SJCRH30 (cell line): ENCODE data around the gene PLCB1. TPM values are rescaled to one million over a fixed set of nuclear protein-coding genes. Genes with fewer than 3 reads are reported as not detected.

ENCODE experiments used
- DNase-seq, 2 experiments: peaks; one replicate each; pipeline ENCODE4 v3.0.0-alpha.2; 2015 to 2020
- H3K27ac ChIP-seq: fragments of 250-450 bp; sonication (Bioruptor Pico); 2 replicates; pipeline ENCODE4 v1.5.1; 2020; ENCODE audit warnings: mild to moderate bottlenecking, moderate library complexity
- H3K27me3 ChIP-seq: fragments of 250-450 bp; sonication (Bioruptor Pico); 2 replicates; pipeline ENCODE4 v1.5.1; 2020; ENCODE audit warnings: mild to moderate bottlenecking, moderate library complexity
- H3K36me3 ChIP-seq: fragments of 250-450 bp; sonication (Bioruptor Pico); 2 replicates; pipeline ENCODE4 v1.5.1; 2020; ENCODE audit warnings: mild to moderate bottlenecking, moderate library complexity
- H3K4me1 ChIP-seq: fragments of 250-450 bp; sonication (Bioruptor Pico); 2 replicates; pipeline ENCODE4 v1.5.1; 2020; ENCODE audit warnings: mild to moderate bottlenecking, moderate library complexity
- H3K4me3 ChIP-seq: fragments of 250-450 bp; sonication (Bioruptor Pico); 2 replicates; pipeline ENCODE4 v1.5.1; 2020; ENCODE audit warnings: mild to moderate bottlenecking, moderate library complexity
- H3K9me3 ChIP-seq: fragments of 250-450 bp; sonication (Bioruptor Pico); replicated peaks from 2 replicates; pipeline ENCODE4 v1.5.1; 2020; ENCODE audit warnings: mild to moderate bottlenecking, moderate library complexity
- total RNA-seq: library from RNA; depleted of rRNA; stranded (reverse); fragments of >200 nt; shearing (Covaris generic); gene quantifications from 2 replicates; pipeline ENCODE4 v1.2.3, GENCODE V29; 2014

The PLCB1 gene
- total RNA-seq, 1 experiment from 2014 or later = 13.4 TPM

DNA sequence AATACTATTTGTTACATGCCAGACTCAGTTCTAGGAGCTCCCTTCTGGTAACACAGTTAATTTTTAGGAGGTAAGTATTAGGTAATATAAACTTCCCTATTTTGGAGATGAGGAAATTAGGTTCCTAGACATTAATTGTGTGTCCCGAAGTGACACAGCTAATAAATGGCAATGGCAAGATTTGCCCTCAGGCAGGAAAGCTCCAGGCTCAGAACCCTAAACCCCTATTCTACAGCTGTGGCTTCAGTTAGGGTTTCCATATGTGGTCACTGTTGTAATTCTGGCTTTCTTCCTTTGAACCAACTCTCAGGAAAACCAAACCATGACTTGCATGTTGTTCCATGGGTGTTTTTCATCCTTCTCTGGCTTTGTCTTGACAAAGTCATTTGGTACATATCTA, 188.2 kb downstream of the PLCB1 start:
- H3K4me3 ChIP-seq = no peak overlapping the region
- H3K4me1 ChIP-seq = no peaks in the 10 kb centered on the region
- peak in 1 of 2 experiments; percentile 43 for DNase-seq
- H3K27ac ChIP-seq = no peak overlapping the region
- H3K27me3 ChIP-seq = no peaks in the 10 kb centered on the region
- H3K9me3 ChIP-seq = no peaks in the 10 kb centered on the region
- no peaks in the 10 kb centered on the region for H3K36me3 ChIP-seq

DNA sequence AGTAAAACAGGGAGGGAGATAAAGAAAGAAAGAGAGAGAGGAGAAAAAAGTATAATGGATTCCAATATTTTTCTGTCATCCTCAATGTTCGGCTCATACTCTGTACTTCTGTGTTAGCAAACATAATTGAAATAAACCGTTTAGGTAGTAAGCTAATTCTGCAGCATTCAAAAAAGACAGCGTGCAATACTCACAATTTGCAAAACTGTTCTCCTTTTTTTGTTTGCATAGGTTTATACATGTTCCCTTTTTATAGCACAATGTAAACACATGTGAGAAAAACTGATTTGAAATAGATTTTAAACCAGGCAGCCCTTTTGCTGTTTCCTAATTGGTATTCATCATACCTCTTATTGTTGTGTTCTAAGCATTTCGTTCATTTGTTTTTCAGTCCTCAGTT, 188.9 kb downstream of the PLCB1 start:
- H3K4me3 ChIP-seq = no peak overlapping the region
- H3K9me3 ChIP-seq = no peaks in the 10 kb centered on the region
- H3K27ac ChIP-seq = no peak overlapping the region
- no peaks in the 10 kb centered on the region for H3K4me1 ChIP-seq
- no peak for DNase-seq
- no peaks in the 10 kb centered on the region for H3K36me3 ChIP-seq
- no peaks in the 10 kb centered on the region for H3K27me3 ChIP-seq

DNA sequence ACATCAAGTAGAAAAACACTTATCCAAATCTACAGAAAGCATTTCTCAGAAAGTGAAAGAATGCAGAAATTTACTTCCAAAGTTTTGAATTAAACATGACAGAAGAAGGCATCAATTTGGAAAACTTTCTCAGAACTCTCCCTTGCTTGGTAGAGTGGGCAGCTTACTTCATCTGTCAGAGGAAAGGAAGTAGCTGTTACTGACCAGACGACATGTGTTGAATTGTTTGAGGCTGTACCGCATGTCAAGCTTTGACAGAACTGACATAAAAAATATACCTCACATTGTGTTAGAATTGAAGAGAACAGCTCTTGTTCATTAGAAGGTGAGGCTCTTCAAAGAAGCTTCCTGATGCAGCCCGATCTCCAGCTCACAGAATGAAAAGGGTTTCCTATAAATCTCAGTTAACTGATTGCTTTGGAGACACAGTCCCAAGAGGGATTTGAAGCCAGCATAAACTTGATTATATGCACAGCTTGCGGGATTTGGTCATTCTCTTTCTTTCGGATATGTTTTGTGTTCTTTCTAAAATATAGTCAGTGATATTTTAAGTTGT, 190.7 kb downstream of the PLCB1 start:
- H3K36me3 ChIP-seq = no peaks in the 10 kb centered on the region
- H3K27ac ChIP-seq = no peak overlapping the region
- no peak for DNase-seq
- no peaks in the 10 kb centered on the region for H3K4me1 ChIP-seq
- H3K9me3 ChIP-seq = no peaks in the 10 kb centered on the region
- H3K4me3 ChIP-seq = no peak overlapping the region
- H3K27me3 ChIP-seq = no peaks in the 10 kb centered on the region

DNA sequence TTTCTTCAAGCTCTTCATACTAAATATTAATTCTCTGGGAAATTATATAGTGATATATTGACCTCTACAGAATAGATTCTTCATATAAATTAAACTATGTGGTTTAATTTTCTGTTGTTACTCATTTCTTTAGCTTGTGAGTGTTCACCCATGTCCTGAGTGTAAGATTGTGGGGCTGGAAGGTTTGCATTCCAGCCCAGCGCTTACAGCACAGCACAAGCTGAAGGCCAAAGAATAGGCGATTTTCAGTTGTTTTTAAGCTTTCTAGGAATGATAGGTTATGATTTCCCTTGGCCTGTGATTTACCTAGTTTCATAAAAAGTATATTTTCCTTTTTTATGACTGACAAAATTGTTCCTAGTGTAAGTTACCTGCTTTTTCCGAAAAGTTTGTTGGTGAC, 194.1 kb downstream of the PLCB1 start:
- H3K4me3 ChIP-seq = no peak overlapping the region
- H3K9me3 ChIP-seq = no peaks in the 10 kb centered on the region
- peaks cover 2% of the 10 kb centered on the region; the same call in 1 of the 2 replicates for H3K4me1 ChIP-seq
- H3K27ac ChIP-seq = no peak overlapping the region
- DNase-seq = no peak
- no peaks in the 10 kb centered on the region for H3K27me3 ChIP-seq
- no peaks in the 10 kb centered on the region for H3K36me3 ChIP-seq

DNA sequence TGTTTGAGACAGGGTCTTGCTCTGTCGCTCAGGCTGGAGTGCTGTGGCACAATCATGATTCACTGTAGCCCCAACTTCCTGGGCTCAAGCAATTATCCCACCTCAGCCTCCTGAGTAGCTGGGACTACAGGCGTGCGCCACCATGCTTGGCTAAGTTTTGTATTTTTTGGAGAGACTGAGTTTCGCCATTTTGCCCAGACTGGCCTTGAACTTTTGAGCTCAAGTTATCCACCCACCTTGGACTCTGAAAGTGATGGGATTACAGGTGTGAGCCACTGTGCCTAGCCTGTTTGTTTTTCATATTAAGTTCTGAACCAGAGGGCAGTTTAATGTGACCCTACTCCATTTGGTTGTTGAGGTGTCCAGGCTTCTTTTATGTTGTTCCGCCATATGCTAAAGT, 194.8 kb downstream of the PLCB1 start:
- Histone ChIP-seq H3K36me3 (no peaks in the 10 kb centered on the region), H3K9me3 (no peaks in the 10 kb centered on the region), H3K27ac (no peak overlapping the region), H3K4me1 (peaks cover 2% of the 10 kb centered on the region; the same call in 1 of the 2 replicates), H3K4me3 (no peak overlapping the region), H3K27me3 (no peaks in the 10 kb centered on the region)
- DNase-seq = no peak

DNA sequence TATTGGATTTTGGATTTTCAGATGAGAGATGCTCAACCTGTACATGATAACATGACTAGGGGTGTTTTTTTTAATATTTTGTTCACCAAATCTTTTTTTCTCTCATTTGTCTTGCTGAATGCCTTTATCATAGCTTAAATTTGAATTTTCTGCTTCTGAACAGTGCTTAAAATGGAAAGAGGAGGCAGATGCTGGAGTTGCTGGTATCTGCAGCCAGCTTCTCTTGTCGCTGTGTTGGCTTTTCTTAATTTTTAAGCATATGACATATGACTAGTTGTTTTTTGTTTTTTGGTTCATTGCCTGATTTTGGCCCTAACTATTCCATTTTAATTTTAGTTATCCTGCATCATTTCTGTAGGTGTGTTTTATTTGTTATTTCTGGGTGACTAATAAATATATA, 196.1 kb downstream of the PLCB1 start:
- Histone ChIP-seq H3K4me3 (no peak overlapping the region), H3K36me3 (no peaks in the 10 kb centered on the region), H3K27ac (no peak overlapping the region), H3K9me3 (no peaks in the 10 kb centered on the region), H3K27me3 (no peaks in the 10 kb centered on the region), H3K4me1 (peaks cover 2% of the 10 kb centered on the region; the same call in 1 of the 2 replicates)
- DNase-seq = no peak

DNA sequence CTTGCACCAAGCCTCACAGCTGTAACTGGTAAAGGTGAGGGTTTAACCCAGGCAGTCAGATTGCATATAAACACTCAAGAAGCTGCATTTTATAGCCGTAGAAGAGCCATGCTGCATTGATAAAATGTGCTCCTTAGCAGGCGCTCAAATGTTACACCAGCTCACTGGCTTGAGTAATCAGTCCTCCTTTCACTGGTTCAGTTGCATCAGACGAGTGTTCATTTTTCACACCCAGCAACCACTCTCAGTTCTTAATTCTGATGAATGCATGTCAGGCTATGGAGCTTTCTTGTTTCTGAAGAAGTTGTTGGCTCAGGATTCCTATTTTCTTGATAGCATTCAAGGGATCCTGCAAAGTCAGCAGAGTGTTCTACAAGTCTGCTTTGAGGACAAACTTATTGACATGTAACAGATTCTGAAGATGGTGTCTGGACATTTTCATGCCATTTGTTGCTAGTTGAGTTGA, 198.3 kb downstream of the PLCB1 start:
- no peak overlapping the region for H3K4me3 ChIP-seq
- peaks cover 2% of the 10 kb centered on the region; the same call in 1 of the 2 replicates for H3K4me1 ChIP-seq
- no peaks in the 10 kb centered on the region for H3K27me3 ChIP-seq
- H3K27ac ChIP-seq = no peak overlapping the region
- H3K9me3 ChIP-seq = no peaks in the 10 kb centered on the region
- H3K36me3 ChIP-seq = no peaks in the 10 kb centered on the region
- DNase-seq = no peak

DNA sequence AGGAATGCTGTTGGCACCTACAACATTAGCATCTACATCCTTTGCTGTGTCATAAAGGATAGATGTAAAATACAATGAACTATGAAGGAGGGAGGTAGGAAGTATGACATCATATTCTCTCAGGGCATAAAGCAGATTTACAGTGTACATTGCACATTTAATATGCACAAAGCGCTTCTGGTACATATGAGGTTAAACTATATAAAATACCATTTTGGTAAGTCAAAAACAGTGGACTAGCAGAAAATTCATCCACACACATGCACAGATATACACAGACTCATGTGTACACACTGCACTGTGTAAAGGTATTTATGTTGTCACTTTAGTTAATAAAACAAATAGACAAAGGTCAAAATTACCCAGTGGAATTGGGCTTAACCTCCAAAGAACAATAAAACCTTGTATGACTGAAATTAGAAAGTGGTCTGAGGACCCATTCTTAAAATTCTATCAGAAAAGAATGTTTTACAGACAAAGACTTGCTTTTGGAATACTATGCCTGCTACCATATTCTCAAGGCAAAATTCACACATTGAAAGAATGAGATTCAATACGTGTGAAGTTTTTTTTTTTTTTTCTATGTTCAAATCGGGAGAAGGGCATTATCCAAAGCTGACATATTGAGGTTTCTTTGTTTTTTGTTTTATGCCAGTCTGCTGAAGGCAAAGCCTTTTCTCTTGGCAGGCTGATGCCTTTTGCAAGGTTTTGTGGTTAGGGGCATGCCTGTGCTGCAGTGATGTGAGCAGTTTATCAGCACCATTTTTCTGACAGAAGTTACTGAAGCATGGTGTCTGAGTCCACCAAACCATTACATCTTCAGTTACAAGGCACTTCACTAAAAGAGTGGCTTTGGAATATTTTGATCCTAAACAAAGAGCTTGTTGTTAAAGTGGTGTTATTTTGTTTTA, 199.0 kb downstream of the PLCB1 start:
- Histone ChIP-seq H3K36me3 (no peaks in the 10 kb centered on the region), H3K27me3 (no peaks in the 10 kb centered on the region), H3K4me1 (peaks cover 2% of the 10 kb centered on the region; the same call in 1 of the 2 replicates), H3K27ac (no peak overlapping the region), H3K4me3 (no peak overlapping the region), H3K9me3 (no peaks in the 10 kb centered on the region)
- peak in 1 of 2 experiments; percentile 21 for DNase-seq

DNA sequence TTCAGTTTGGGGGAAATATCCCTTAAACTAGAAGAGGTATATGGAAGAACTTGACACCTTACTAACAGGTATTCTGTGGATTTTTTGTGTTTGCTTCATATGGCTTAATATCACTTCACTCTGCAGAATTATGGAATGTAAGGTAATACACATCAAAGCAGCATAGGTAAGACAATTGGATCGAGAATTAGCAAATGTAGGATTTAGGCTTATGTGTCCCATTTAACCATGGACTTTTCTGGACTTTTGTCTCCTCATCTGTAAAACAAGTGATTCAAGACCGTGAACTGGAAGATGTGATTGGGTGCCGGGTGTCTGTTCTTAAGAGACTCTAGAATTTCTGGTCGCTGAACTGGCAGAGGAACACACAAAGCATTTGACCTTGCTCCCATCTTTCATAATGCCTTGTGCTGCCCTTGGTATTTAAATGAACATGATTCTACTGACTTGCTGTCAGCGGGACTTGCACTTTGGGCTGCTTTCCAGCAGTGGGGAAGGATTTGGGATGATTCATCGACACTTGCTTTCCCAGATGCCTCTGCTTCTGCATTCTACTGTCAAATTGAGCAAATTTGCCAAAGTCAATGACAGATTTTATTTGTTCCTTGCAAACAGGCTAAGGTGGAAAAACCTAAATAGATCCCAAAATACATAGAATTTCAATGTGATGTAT, 199.8 kb downstream of the PLCB1 start:
- Histone ChIP-seq H3K27ac (no peak overlapping the region), H3K27me3 (no peaks in the 10 kb centered on the region), H3K4me3 (no peak overlapping the region), H3K9me3 (no peaks in the 10 kb centered on the region), H3K36me3 (no peaks in the 10 kb centered on the region), H3K4me1 (peaks cover 2% of the 10 kb centered on the region; the same call in 1 of the 2 replicates)
- no peak for DNase-seq

DNA sequence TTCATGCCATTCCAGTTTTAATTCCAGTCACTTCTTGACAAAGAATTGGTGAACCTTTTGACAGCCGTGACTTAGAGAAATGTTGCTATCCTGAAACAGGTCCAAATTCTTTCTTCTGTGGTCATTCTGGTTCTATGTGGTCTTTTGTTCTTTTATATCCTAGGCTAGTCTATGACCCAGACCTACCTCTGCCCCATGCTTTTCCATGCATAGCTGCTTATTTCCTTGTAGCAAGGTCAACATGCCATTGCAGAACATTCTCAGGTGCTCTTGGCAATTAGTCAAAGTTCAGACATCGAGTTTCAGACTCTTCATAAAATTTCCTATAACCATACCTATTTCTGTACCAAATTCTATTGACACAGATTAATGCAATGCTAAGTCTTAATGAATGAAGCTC, 202.6 kb downstream of the PLCB1 start:
- Histone ChIP-seq H3K27me3 (no peaks in the 10 kb centered on the region), H3K4me3 (no peak overlapping the region), H3K4me1 (peaks cover 2% of the 10 kb centered on the region; the same call in 1 of the 2 replicates), H3K27ac (no peak overlapping the region), H3K36me3 (no peaks in the 10 kb centered on the region), H3K9me3 (no peaks in the 10 kb centered on the region)
- DNase-seq = no peak

DNA sequence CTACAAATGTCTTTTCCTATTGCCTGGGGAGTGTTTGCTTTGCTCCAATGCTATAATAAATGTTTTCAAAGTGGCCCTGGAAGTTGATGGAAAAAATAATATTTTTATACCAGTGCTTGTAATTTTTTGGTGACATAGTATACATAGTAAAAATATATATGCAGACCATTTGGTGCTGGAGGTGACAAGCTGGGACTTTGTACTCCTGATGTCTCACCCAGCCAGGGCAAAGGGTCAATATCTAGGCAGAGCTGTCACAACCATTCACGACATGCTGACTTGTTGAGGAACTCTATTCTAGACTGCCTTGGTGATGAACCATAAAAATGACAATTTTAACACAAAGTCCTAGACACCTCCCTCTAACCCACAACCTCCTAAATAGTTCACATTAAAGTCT, 203.0 kb downstream of the PLCB1 start:
- Histone ChIP-seq H3K9me3 (no peaks in the 10 kb centered on the region), H3K4me1 (peaks cover 2% of the 10 kb centered on the region; the same call in 1 of the 2 replicates), H3K27me3 (no peaks in the 10 kb centered on the region), H3K36me3 (no peaks in the 10 kb centered on the region), H3K4me3 (no peak overlapping the region), H3K27ac (no peak overlapping the region)
- no peak for DNase-seq

DNA sequence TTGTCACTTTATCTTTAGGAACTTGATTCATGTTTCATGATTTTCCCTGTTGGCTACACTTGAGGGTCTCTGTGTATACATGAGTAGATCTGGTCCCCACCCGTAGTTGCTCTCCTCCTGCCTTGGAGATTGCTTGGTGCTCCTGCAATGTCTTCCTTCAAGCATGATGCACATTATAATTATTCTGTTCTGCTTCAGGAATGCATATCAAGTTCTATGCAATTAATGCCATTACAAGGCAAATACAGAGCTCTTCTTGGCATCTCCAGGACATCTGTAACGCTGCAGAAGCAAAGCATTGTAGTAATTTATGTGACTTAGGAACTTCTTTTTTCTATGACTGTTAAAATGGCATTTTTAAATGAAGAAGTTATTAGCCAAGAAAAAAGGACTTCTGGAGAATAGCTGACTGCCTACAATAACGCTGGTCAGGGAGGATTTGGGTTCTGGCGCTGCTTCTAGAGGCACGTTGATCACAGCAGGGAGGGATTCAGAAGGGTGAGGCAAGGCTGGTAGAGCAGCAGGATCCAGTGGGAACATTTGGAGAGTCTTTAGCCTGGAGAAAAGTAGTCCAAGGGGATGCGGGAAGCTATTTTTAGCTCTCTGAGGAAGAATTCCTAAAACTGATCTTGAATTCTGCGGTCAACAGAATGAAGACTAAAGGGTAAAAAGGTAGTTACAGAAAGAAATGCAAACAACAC, 203.6 kb downstream of the PLCB1 start:
- H3K27me3 ChIP-seq = no peaks in the 10 kb centered on the region
- no peak overlapping the region for H3K27ac ChIP-seq
- no peaks in the 10 kb centered on the region for H3K36me3 ChIP-seq
- DNase-seq = no peak
- no peak overlapping the region for H3K4me3 ChIP-seq
- peaks cover under 1% of the 10 kb centered on the region; the same call in 1 of the 2 replicates for H3K4me1 ChIP-seq
- no peaks in the 10 kb centered on the region for H3K9me3 ChIP-seq

DNA sequence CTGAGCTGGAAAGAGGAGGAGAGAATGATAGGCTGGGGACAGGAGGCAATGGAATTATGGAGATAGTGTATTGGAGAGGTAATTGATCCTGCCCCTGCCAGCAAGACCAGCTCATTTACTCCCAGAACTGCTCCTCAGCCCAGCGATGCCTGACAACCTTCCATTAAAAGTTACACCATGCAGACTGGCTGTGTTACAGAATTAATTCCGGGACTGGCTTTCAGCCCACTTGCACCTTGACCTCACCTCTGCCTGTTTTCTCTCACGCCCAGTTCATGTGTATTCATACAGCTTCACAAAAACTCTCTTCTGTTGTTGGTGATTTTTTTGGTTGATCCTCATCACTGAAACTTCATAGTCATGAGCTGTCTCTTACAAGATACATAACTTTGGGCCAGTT, 207.3 kb downstream of the PLCB1 start:
- H3K36me3 ChIP-seq = no peaks in the 10 kb centered on the region
- no peaks in the 10 kb centered on the region for H3K27me3 ChIP-seq
- no peak for DNase-seq
- H3K4me1 ChIP-seq = no peaks in the 10 kb centered on the region
- H3K27ac ChIP-seq = no peak overlapping the region
- no peak overlapping the region for H3K4me3 ChIP-seq
- H3K9me3 ChIP-seq = no peaks in the 10 kb centered on the region

DNA sequence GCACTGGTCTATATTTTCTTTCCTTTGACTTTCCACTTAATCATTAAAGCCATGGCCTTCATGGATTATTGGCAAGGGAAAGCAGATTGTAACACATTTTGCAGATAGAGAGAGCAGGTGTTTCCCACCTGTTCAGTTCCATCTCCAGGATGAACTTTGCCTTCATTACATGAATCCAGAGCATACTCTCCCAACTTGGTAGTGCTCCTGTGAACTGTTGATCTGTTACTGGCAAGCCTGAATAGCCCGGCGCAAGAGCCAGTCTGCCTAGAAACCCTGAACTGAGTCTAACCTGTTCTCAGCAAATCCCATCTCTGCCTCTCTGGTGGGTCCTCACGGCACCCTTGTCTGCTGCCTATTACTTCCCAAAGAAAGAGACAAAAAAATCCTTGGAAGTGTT, 210.3 kb downstream of the PLCB1 start:
- Histone ChIP-seq H3K27me3 (no peaks in the 10 kb centered on the region), H3K9me3 (no peaks in the 10 kb centered on the region), H3K36me3 (no peaks in the 10 kb centered on the region), H3K4me1 (no peaks in the 10 kb centered on the region), H3K27ac (no peak overlapping the region), H3K4me3 (no peak overlapping the region)
- peak in 1 of 2 experiments; percentile 18 for DNase-seq
